ENCODE measurements around the gene PXYLP1. TPM values are rescaled to one million over a fixed set of nuclear protein-coding genes. Genes with fewer than 3 reads are reported as not detected.
A peak's percentile ranks its signal among the peaks of the same experiment; 100 is the strongest.

Gene PXYLP1
- total RNA-seq, 1 donor from 2014 or later: 6.1 TPM

DNA sequence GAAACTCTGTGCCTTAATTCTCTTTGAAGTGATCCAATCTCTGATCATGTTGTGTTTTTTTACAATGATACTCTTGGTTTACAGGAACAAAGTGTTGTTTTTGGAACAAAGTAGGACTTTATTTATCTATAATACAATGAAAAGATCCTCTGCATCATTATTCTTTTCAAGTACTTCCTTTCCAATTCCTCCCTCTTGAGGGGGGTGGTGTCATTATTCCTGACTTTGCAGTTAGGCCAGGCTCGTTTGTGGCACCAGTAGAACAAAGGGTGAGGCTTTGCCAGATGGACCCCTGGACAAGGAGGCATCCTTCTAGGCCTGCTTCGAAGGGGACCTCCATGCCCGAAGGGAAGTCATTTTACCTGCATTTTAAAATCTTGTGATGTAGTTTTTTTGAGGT is 95.0 kb downstream of the PXYLP1 start:
- no peaks in the 10 kb centered on the region for H3K27me3 ChIP-seq (ENCODE audit: insufficient read depth, low read length)
- no peak overlapping the region for H3K4me3 ChIP-seq (ENCODE audit: insufficient read depth, low read depth, low read length)
- Mint-ChIP-seq H3K9me3 (ENCODE audit: unreplicated experiment) (no peaks in the 10 kb centered on the region), H3K36me3 (ENCODE audit: low read depth, unreplicated experiment) (peaks cover 3% of the 10 kb centered on the region), H3K27me3 (ENCODE audit: low read depth, unreplicated experiment) (no peaks in the 10 kb centered on the region), H3K4me1 (ENCODE audit: low read depth, unreplicated experiment) (peaks cover 30% of the 10 kb centered on the region), H3K27ac (ENCODE audit: unreplicated experiment) (no peak overlapping the region), H3K4me3 (ENCODE audit: unreplicated experiment) (no peak overlapping the region)
- H3K36me3 ChIP-seq (ENCODE audit: insufficient read depth, low read length): no peaks in the 10 kb centered on the region
- H3K9me3 ChIP-seq (ENCODE audit: insufficient read depth, low read depth, low read length): no peaks in the 10 kb centered on the region
- DNase-seq (ENCODE audit: low read depth) (no peak), FAIRE-seq (no peak)
- H3K9ac ChIP-seq (ENCODE audit: low read length): no peak overlapping the region
- H2AFZ ChIP-seq (ENCODE audit: low read depth, low read length): no peak overlapping the region
- H3K4me1 ChIP-seq (ENCODE audit: insufficient read depth, low read length): peaks cover 13% of the 10 kb centered on the region
- no peak overlapping the region for H3K27ac ChIP-seq (ENCODE audit: low read depth, low read length)
- no peaks in the 10 kb centered on the region for H4K20me1 ChIP-seq (ENCODE audit: insufficient read depth, low read length)
- H3K4me2 ChIP-seq (ENCODE audit: low read length): no peak overlapping the region
- H3K79me2 ChIP-seq (ENCODE audit: insufficient read depth, low read length): no peaks in the 10 kb centered on the region
- TF ChIP-seq EZH2 (IDR thresholded peaks at IDR 0.05; ENCODE audit: insufficient read depth, low read length): no peak
- no peak for TF ChIP-seq CTCF (IDR thresholded peaks at IDR 0.05; ENCODE audit: insufficient read depth, low read depth, low read length)

DNA sequence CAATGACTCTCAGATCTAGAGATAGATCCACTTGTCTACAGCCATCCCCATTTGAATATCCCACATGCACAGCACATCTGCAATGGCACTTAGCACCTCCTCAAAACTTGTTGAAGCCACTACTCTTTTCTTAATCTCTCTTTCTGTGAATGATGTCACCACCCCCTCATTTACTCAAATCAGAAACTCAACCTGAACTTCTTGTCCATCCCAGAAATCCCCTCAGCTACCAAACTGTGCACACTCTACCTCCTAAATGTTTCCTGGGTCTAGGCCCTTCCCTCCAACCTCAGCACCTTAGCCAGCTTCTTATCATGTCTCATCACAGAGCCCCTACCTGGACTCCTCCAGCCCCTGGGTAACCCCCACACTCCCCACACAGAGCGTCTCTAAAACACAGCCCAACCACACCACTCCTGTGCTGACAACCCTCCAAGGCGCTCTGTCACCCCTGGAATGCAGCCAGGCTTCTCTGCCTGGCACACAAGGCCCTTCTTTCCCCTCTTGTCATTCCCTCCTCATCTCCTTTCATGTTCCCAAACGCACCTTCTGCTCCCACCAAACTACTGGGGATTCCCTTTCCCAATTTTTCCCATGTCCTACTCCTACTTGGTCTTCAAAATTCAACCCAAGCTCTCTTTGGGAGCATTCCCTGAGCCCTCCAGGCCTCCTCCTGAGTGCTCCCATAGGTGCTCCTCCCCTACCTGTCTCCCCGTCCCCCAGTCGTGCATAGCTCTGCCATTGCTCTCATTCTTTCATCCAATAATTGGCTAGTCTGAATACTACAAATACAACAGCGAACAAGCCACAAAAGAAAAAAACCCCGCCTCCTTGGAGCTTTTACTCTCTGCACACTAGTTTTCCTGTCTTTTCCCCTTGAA is 96.9 kb downstream of the PXYLP1 start:
- Histone ChIP-seq H4K20me1 (ENCODE audit: insufficient read depth, low read length) (no peaks in the 10 kb centered on the region), H2AFZ (ENCODE audit: low read depth, low read length) (no peak overlapping the region), H3K4me3 (ENCODE audit: insufficient read depth, low read depth, low read length) (no peak overlapping the region), H3K79me2 (ENCODE audit: insufficient read depth, low read length) (no peaks in the 10 kb centered on the region), H3K9ac (ENCODE audit: low read length) (no peak overlapping the region), H3K27ac (ENCODE audit: low read depth, low read length) (no peak overlapping the region), H3K4me2 (ENCODE audit: low read length) (no peak overlapping the region), H3K4me1 (ENCODE audit: insufficient read depth, low read length) (peaks cover 32% of the 10 kb centered on the region), H3K27me3 (ENCODE audit: insufficient read depth, low read length) (no peaks in the 10 kb centered on the region), H3K36me3 (ENCODE audit: insufficient read depth, low read length) (no peaks in the 10 kb centered on the region), H3K9me3 (ENCODE audit: insufficient read depth, low read depth, low read length) (no peaks in the 10 kb centered on the region)
- FAIRE-seq (no peak), DNase-seq (ENCODE audit: low read depth) (no peak)
- no peaks in the 10 kb centered on the region for H3K9me3 Mint-ChIP-seq (ENCODE audit: unreplicated experiment)
- peaks cover 44% of the 10 kb centered on the region for H3K4me1 Mint-ChIP-seq (ENCODE audit: low read depth, unreplicated experiment)
- H3K36me3 Mint-ChIP-seq (ENCODE audit: low read depth, unreplicated experiment): peaks cover 3% of the 10 kb centered on the region
- no peak overlapping the region for H3K27ac Mint-ChIP-seq (ENCODE audit: unreplicated experiment)
- TF ChIP-seq EZH2 (IDR thresholded peaks at IDR 0.05; ENCODE audit: insufficient read depth, low read length) (no peak), CTCF (IDR thresholded peaks at IDR 0.05; ENCODE audit: insufficient read depth, low read depth, low read length) (no peak)
- no peaks in the 10 kb centered on the region for H3K27me3 Mint-ChIP-seq (ENCODE audit: low read depth, unreplicated experiment)
- H3K4me3 Mint-ChIP-seq (ENCODE audit: unreplicated experiment): no peak overlapping the region

GRCh38 chr3:141330235-141330634 is 98.6 kb downstream of the PXYLP1 start:
- Histone ChIP-seq H3K4me1 (ENCODE audit: insufficient read depth, low read length) (peaks cover 38% of the 10 kb centered on the region), H3K79me2 (ENCODE audit: insufficient read depth, low read length) (no peaks in the 10 kb centered on the region), H4K20me1 (ENCODE audit: insufficient read depth, low read length) (no peaks in the 10 kb centered on the region), H2AFZ (ENCODE audit: low read depth, low read length) (no peak overlapping the region), H3K27ac (ENCODE audit: low read depth, low read length) (no peak overlapping the region), H3K9me3 (ENCODE audit: insufficient read depth, low read depth, low read length) (no peaks in the 10 kb centered on the region), H3K27me3 (ENCODE audit: insufficient read depth, low read length) (no peaks in the 10 kb centered on the region), H3K9ac (ENCODE audit: low read length) (no peak overlapping the region), H3K36me3 (ENCODE audit: insufficient read depth, low read length) (no peaks in the 10 kb centered on the region), H3K4me2 (ENCODE audit: low read length) (no peak overlapping the region), H3K4me3 (ENCODE audit: insufficient read depth, low read depth, low read length) (no peak overlapping the region)
- H3K27me3 Mint-ChIP-seq (ENCODE audit: low read depth, unreplicated experiment): no peaks in the 10 kb centered on the region
- H3K9me3 Mint-ChIP-seq (ENCODE audit: unreplicated experiment): no peaks in the 10 kb centered on the region
- no peak for DNase-seq (ENCODE audit: low read depth)
- FAIRE-seq: no peak
- H3K27ac Mint-ChIP-seq (ENCODE audit: unreplicated experiment): peak overlapping the region; percentile 53
- peaks cover 58% of the 10 kb centered on the region for H3K4me1 Mint-ChIP-seq (ENCODE audit: low read depth, unreplicated experiment)
- peaks cover 3% of the 10 kb centered on the region for H3K36me3 Mint-ChIP-seq (ENCODE audit: low read depth, unreplicated experiment)
- TF ChIP-seq CTCF (IDR thresholded peaks at IDR 0.05; ENCODE audit: insufficient read depth, low read depth, low read length): no peak
- no peak for TF ChIP-seq EZH2 (IDR thresholded peaks at IDR 0.05; ENCODE audit: insufficient read depth, low read length)
- no peak overlapping the region for H3K4me3 Mint-ChIP-seq (ENCODE audit: unreplicated experiment)

Measured in astrocyte (in vitro differentiated cells and primary cell).